SH-SY5Y (cell line): ENCODE measurements around the gene CKAP5.

Experiments used
- GATA2 ChIP-seq: IDR thresholded peaks from 2 replicates; pipeline ENCODE4 v1.6.1; 2011; ENCODE audit warnings: mild to moderate bottlenecking, low read depth, low read length
- GATA3 ChIP-seq: IDR thresholded peaks from 2 replicates; pipeline ENCODE4 v1.6.1; 2011; ENCODE audit warnings: low read depth, mild to moderate bottlenecking, low read length, moderate library complexity

DNA sequence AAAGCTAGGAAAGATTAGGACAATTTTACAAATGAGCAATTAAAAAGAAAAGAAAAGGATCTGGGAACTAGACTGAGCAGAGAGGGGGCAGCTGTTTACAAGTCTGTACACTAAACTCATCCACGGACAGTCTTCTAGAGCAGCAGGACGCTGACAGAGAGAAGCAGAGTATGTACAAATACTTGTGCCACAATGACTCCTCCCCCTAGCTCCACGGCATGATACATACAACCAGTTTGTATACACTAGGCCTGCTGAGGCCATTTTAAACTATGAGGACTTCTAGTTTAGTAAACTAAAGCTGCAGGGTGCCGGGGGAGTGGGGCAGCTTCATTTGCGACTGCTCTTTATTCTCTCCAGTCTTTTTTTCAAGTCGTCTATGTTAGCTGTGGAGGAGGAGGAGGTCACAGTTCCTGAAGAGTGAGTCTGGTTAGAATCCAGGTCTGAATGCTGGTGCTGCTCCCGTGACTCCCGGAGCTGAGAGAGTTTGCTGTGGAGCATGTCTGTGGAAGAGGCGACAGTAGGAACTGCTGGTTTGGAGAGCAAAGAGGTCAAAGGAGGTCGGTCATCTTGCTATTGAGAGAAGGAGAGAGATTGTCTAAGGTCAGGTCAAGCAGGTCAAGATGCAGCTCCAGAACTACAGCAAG lies 102.3 kb downstream of the CKAP5 start:
- TF ChIP-seq GATA2 = no peak
- no peak for TF ChIP-seq GATA3
